IMR-90 (cell line): ENCODE data around the gene RGS5. TPM values are rescaled to one million over a fixed set of nuclear protein-coding genes. Genes with fewer than 3 reads are reported as not detected.

Experiments
- ATAC-seq: fragments of 200-7000 bp; cut with Tn5 transposase; 2 replicates; pipeline ENCODE4 v1.9.1; 2020; ENCODE audit warnings: low read depth, mild to moderate bottlenecking, moderate library complexity
- BruUV-seq: library from RNA; stranded (reverse); fragments of 400-500 nt; replicated peaks from 2 replicates; lab custom pipeline; 2021; lab: Mats Ljungman, UMichigan
- CTCF ChIA-PET: fragments of 300-600 bp; formaldehyde crosslinking; extraction: SDS; loops from one replicate; lab custom pipeline; 2021; ENCODE audit warnings: antibody characterized with exemption; lab: Yijun Ruan, JAX
- POLR2A ChIA-PET: fragments of 300-600 bp; sonication (Branson Sonifier 250); formaldehyde crosslinking; loops from one replicate; lab custom pipeline; 2022; ENCODE audit warnings: antibody characterized with exemption; ENCODE audit not compliant: unreplicated experiment; lab: Charles Lee
- DNase-seq: peaks from one replicate; pipeline ENCODE4 v3.0.0; 2013
- H2AFZ ChIP-seq: replicated peaks from 2 replicates; pipeline ENCODE3; 2013; ENCODE audit warnings: low read length, mild to moderate bottlenecking; ENCODE audit not compliant: poor library complexity
- H2AK5ac ChIP-seq: 2 replicates; pipeline ENCODE4 v1.6.1; 2013; ENCODE audit warnings: low read depth, low read length, inconsistent platforms
- H2AK9ac ChIP-seq: replicated peaks from 2 replicates; pipeline ENCODE3; 2013; ENCODE audit warnings: mild to moderate bottlenecking, low read depth, low read length, moderate library complexity; ENCODE audit not compliant: poor library complexity
- H2BK120ac ChIP-seq: 2 replicates; pipeline ENCODE4 v1.6.1; 2013; ENCODE audit warnings: low read depth, low read length, inconsistent platforms
- H2BK15ac ChIP-seq: 3 replicates; pipeline ENCODE4 v1.6.1; 2013; ENCODE audit warnings: low read depth, low read length, inconsistent platforms
- H2BK20ac ChIP-seq: 2 replicates; pipeline ENCODE4 v1.6.1; 2013; ENCODE audit warnings: low read depth, mild to moderate bottlenecking, inconsistent platforms, low read length, moderate library complexity
- H2BK5ac ChIP-seq: 2 replicates; pipeline ENCODE4 v1.6.1; 2013; ENCODE audit warnings: mild to moderate bottlenecking, low read depth, low read length, inconsistent platforms; ENCODE audit not compliant: poor library complexity, severe bottlenecking
- H3K14ac ChIP-seq: replicated peaks from 2 replicates; pipeline ENCODE4 v1.6.1; 2013; ENCODE audit warnings: low read depth, low read length, inconsistent platforms
- H3K18ac ChIP-seq: 2 replicates; pipeline ENCODE4 v1.6.1; 2013; ENCODE audit warnings: low read depth, low read length, control low read depth
- H3K23ac ChIP-seq: 2 replicates; pipeline ENCODE4 v1.6.1; 2013; ENCODE audit warnings: low read depth, low read length, inconsistent platforms
- H3K27ac ChIP-seq: 2 replicates; pipeline ENCODE4 v1.5.1; 2013; ENCODE audit warnings: mild to moderate bottlenecking, control low read depth, low read length; ENCODE audit not compliant: insufficient read depth
- H3K27me3 ChIP-seq: 2 replicates; pipeline ENCODE4 v1.6.1; 2013; ENCODE audit warnings: low read length; ENCODE audit not compliant: control insufficient read depth, insufficient read depth
- H3K36me3 ChIP-seq: 2 replicates; pipeline ENCODE4 v1.6.1; 2013; ENCODE audit warnings: low read length, mixed read lengths; ENCODE audit not compliant: control insufficient read depth, insufficient read depth
- H3K4ac ChIP-seq: 2 replicates; pipeline ENCODE4 v1.6.1; 2013; ENCODE audit warnings: low read depth, low read length, inconsistent platforms
- H3K4me1 ChIP-seq: 2 replicates; pipeline ENCODE4 v1.6.1; 2013; ENCODE audit warnings: low read length, mixed read lengths; ENCODE audit not compliant: control insufficient read depth, insufficient read depth
- H3K4me2 ChIP-seq: 2 replicates; pipeline ENCODE4 v1.6.1; 2013; ENCODE audit warnings: low read depth, mild to moderate bottlenecking, control low read depth, low read length, moderate library complexity
- H3K4me3 ChIP-seq: 2 replicates; pipeline ENCODE4 v1.5.1; 2013; ENCODE audit warnings: low read depth, mild to moderate bottlenecking, control low read depth, low read length, moderate library complexity; ENCODE audit not compliant: insufficient read depth
- H3K56ac ChIP-seq: 2 replicates; pipeline ENCODE4 v1.6.1; 2013; ENCODE audit warnings: low read length, inconsistent platforms; ENCODE audit not compliant: insufficient read depth; ENCODE audit errors: extremely low read depth
- H3K79me1 ChIP-seq, 2 experiments: 2 replicates each; pipeline ENCODE4 v1.6.1; 2013; ENCODE audit warnings: low read length in 2 of 2, inconsistent platforms in 1 of 2, low read depth in 1 of 2
- H3K9ac ChIP-seq: 2 replicates; pipeline ENCODE4 v1.6.1; 2013; ENCODE audit warnings: low read depth, low read length, control low read depth
- H3K9me1 ChIP-seq: 2 replicates; pipeline ENCODE4 v1.6.1; 2013; ENCODE audit warnings: low read length, inconsistent platforms; ENCODE audit not compliant: insufficient read depth
- H3K9me3 ChIP-seq: 2 replicates; pipeline ENCODE4 v1.6.1; 2013; ENCODE audit warnings: low read length; ENCODE audit not compliant: control insufficient read depth, insufficient read depth
- H4K20me1 ChIP-seq: 2 replicates; pipeline ENCODE4 v1.6.1; 2013; ENCODE audit warnings: low read length, inconsistent platforms; ENCODE audit not compliant: insufficient read depth
- H4K5ac ChIP-seq: 2 replicates; pipeline ENCODE4 v1.6.1; 2013; ENCODE audit warnings: mild to moderate bottlenecking, low read depth, low read length, control low read depth
- H4K8ac ChIP-seq, 2 experiments: 2 replicates each; pipeline ENCODE4 v1.6.1; 2013; ENCODE audit warnings: low read depth in 2 of 2, low read length in 2 of 2, control low read depth in 1 of 2, inconsistent platforms in 1 of 2
- H4K91ac ChIP-seq: 2 replicates; pipeline ENCODE4 v1.6.1; 2013; ENCODE audit warnings: low read depth, low read length, inconsistent platforms; ENCODE audit not compliant: insufficient read depth
- BHLHE40 ChIP-seq: fragments of 150-350 bp; IDR thresholded peaks from 2 replicates; pipeline ENCODE4 v1.6.1; 2016; ENCODE audit warnings: mild to moderate bottlenecking, low read depth, low read length
- CEBPB ChIP-seq: IDR thresholded peaks from 2 replicates; pipeline ENCODE4 v1.6.1; 2012; ENCODE audit warnings: low read depth, low read length, improper control_type of control experiment
- CHD1 ChIP-seq: IDR thresholded peaks from 2 replicates; pipeline ENCODE4 v1.6.1; 2012; ENCODE audit warnings: low read depth, low read length, improper control_type of control experiment
- FOS ChIP-seq: fragments of 150-350 bp; IDR thresholded peaks from 2 replicates; pipeline ENCODE4 v1.6.1; 2016; ENCODE audit warnings: low read depth, low read length
- POLR2A ChIP-seq: IDR thresholded peaks from 2 replicates; pipeline ENCODE4 v1.6.1; 2012; ENCODE audit warnings: mild to moderate bottlenecking, low read depth, low read length
- WGBS, 2 experiments: methylation state at CpG; one replicate each; pipeline versions ENCODE4 v1.1.5 to v1.1.7; 2013; ENCODE audit warnings: missing lambda C conversion rate in 2 of 2; ENCODE audit not compliant: insufficient read length in 1 of 2; ENCODE audit errors: extremely low coverage in 2 of 2; 5-methylcytosine and 5-hydroxymethylcytosine counted together
- dilution Hi-C: fragments of 300-500 bp; cut with HindIII; formaldehyde crosslinking; loops from one replicate; pipeline ENCODE4 v1.14.3; 2018; ENCODE audit warnings: low sequenced_read_pairs; ENCODE audit not compliant: unreplicated experiment
- in situ Hi-C: fragments of 300-500 bp; cut with MboI; formaldehyde crosslinking; loops from 3 replicates; pipeline ENCODE4 v1.14.3; 2019; ENCODE audit warnings: low sequenced_read_pairs, inconsistent platforms, mixed read lengths
- intact Hi-C: fragments of 100-400 bp; cut with micrococcal nuclease; formaldehyde crosslinking; loops from 2 replicates; pipeline ENCODE4 v1.10.0; 2022
- polyA plus RNA-seq, 3 experiments: library from polyadenylated mRNA; depleted of rRNA; stranded (reverse); fragments of >200 nt; gene quantifications; 2 replicates each; pipeline ENCODE4 v1.2.3, GENCODE V29; 2012; ENCODE audit warnings: low replicate concordance in 1 of 3
- total RNA-seq: library from RNA; depleted of rRNA; stranded (reverse); fragments of >200 nt; gene quantifications from 2 replicates; pipeline ENCODE4 v1.2.3, GENCODE V29; 2012
- TF ChIP-seq, protein P1 (sequence below): fragments of 150-350 bp; IDR thresholded peaks from 2 replicates; pipeline ENCODE4 v1.6.1; 2017; ENCODE audit warnings: mild to moderate bottlenecking, antibody characterized with exemption, low read length, low read depth
- TF ChIP-seq, protein P2 (sequence below): fragments of 150-350 bp; IDR thresholded peaks from 2 replicates; pipeline ENCODE4 v1.6.1; 2016; ENCODE audit warnings: low read depth, mild to moderate bottlenecking, low read length, moderate library complexity, borderline replicate concordance
- TF ChIP-seq, protein P3 (sequence below): conservative IDR thresholded peaks from 2 replicates; pipeline ENCODE4 v1.5.1; 2012; ENCODE audit warnings: mild to moderate bottlenecking, low read depth, low read length, improper control_type of control experiment

The RGS5 gene
- total and polyA plus RNA-seq, 2 of the 4 experiments (the other 2 are of a cell fraction) = 21.4 to 40.0 TPM

DNA sequence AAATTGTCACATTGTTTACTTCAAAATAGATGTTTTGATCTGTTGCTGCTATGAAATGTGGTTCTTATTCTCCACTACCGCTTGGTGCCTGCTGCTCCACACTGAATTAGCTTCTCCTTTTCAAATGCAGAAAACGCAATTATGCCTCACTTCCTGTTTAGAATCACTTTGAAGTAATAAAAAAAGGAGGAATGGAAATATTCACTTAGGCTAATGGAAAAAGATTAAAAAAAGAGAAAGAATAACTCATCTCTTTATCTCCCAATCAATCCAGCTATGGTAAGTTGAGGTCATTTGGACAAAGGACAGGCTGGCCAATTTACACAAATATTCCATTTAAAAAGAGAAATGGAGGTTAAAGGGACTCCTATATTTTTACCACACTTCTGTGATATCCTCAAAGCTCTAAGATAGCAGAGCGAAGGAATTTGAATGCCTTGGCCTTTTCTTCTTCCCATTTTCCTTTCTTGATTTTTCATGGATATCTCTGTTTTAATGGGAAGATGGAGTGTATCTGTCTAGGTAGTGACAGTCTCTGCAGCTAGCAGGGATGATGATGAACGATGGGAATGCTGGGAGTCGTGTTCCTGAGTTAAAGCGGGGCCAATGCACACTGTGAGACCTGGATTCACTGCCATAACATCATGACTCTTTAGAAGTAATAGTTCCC, 35.7 kb downstream of the RGS5 start:
- Histone ChIP-seq H3K4me2 (no peak overlapping the region), H3K9ac (no peak overlapping the region), H2BK5ac (peak overlapping the region; percentile 61), H3K9me1 (peaks cover 6% of the 10 kb centered on the region; the same call in 1 of the 2 replicates), H2BK15ac (peak overlapping the region; percentile 85; the same call in 2 of the 3 replicates), H3K36me3 (no peaks in the 10 kb centered on the region), H4K5ac (peak overlapping the region; percentile 14; the same call in 1 of the 2 replicates), H3K27me3 (no peaks in the 10 kb centered on the region), H2AK9ac (no peak overlapping the region), H3K4me3 (no peak overlapping the region), H2AK5ac (peak overlapping the region; percentile 95), H3K79me1 (peaks cover 0 to 3% of the 10 kb centered on the region in 2 experiments; a peak in 1 of 4 replicates), H2BK20ac (peak overlapping the region; percentile 82), H3K23ac (peak overlapping the region; percentile 13; the same call in 1 of the 2 replicates), H3K4me1 (peaks cover 17% of the 10 kb centered on the region), H2BK120ac (peak overlapping the region; percentile 90), H3K4ac (peak overlapping the region; percentile 86), H3K14ac (peak overlapping the region; percentile 65), H2AFZ (no peak overlapping the region), H4K20me1 (no peaks in the 10 kb centered on the region), H3K27ac (peak overlapping the region; percentile 32), H3K56ac (no peak overlapping the region), H3K18ac (peak overlapping the region; percentile 21), H4K8ac (peak overlapping the region; percentile 25 to 72; a peak in 2 of 4 replicates), H4K91ac (peak overlapping the region; percentile 45), H3K9me3 (no peaks in the 10 kb centered on the region)
- intact Hi-C loops = no loop called here
- ChIA-PET CTCF (interaction anchor here (0.6 to 1.4 kb wide), 2 partner anchors 9 to 98 kb away, joined by 3 to 5 read pairs; partner anchors contain the start of gene RGS4), POLR2A (no interaction called here)
- ATAC-seq (no peak), DNase-seq (peak; percentile 21)
- TF ChIP-seq, protein P1, sequence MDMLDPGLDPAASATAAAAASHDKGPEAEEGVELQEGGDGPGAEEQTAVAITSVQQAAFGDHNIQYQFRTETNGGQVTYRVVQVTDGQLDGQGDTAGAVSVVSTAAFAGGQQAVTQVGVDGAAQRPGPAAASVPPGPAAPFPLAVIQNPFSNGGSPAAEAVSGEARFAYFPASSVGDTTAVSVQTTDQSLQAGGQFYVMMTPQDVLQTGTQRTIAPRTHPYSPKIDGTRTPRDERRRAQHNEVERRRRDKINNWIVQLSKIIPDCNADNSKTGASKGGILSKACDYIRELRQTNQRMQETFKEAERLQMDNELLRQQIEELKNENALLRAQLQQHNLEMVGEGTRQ = no peak
- no peak for TF ChIP-seq CEBPB
- no peak for TF ChIP-seq CHD1
- TF ChIP-seq, protein P2, sequence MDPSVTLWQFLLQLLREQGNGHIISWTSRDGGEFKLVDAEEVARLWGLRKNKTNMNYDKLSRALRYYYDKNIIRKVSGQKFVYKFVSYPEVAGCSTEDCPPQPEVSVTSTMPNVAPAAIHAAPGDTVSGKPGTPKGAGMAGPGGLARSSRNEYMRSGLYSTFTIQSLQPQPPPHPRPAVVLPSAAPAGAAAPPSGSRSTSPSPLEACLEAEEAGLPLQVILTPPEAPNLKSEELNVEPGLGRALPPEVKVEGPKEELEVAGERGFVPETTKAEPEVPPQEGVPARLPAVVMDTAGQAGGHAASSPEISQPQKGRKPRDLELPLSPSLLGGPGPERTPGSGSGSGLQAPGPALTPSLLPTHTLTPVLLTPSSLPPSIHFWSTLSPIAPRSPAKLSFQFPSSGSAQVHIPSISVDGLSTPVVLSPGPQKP = no peak
- no peak for TF ChIP-seq BHLHE40
- TF ChIP-seq, protein P3, sequence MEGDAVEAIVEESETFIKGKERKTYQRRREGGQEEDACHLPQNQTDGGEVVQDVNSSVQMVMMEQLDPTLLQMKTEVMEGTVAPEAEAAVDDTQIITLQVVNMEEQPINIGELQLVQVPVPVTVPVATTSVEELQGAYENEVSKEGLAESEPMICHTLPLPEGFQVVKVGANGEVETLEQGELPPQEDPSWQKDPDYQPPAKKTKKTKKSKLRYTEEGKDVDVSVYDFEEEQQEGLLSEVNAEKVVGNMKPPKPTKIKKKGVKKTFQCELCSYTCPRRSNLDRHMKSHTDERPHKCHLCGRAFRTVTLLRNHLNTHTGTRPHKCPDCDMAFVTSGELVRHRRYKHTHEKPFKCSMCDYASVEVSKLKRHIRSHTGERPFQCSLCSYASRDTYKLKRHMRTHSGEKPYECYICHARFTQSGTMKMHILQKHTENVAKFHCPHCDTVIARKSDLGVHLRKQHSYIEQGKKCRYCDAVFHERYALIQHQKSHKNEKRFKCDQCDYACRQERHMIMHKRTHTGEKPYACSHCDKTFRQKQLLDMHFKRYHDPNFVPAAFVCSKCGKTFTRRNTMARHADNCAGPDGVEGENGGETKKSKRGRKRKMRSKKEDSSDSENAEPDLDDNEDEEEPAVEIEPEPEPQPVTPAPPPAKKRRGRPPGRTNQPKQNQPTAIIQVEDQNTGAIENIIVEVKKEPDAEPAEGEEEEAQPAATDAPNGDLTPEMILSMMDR = no peak
- no peak for TF ChIP-seq FOS
- TF ChIP-seq POLR2A = no peak
- dilution Hi-C loops = no loop called here
- no CpG with 5 or more reads among the region's 6 CpGs for WGBS, 2 experiments
- no TSS peak for BruUV-seq
- in situ Hi-C loops = no loop called here
